ENCODE measurements around the gene CTPS1. TPM values are rescaled to one million over a fixed set of nuclear protein-coding genes. Genes with fewer than 3 reads are reported as not detected.

The CTPS1 gene
- total and polyA plus RNA-seq, 2 experiments from 2014 or later = 19.8 to 30.3 TPM

DNA sequence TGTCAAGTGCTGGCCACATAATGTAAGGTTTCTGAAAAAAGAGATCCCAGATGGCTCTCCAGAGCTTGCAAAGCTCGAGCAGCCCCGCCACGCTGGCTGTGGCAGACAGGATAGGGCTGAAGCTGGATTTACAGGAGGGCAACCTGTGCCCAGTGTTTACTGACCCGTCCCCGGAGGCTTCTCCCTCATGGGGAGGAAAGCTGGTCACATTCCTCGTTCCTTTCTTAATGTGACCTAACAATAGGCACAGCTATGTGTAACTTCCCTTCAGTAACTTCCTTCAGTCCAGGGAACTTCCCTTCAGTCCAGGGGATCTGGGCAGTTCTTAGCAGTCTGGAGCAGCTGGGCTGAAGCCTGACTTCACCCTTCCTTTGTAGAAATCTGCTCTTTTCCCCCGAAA, 34.3 kb downstream of the CTPS1 start:
- H3K4me3 ChIP-seq = no peak overlapping the region
- DNase-seq = no peak
- TF ChIP-seq EZH2 (IDR thresholded peaks at IDR 0.05; ENCODE audit: insufficient read depth, poor library complexity, severe bottlenecking) (no peak), EZH2phosphoT487 (IDR thresholded peaks at IDR 0.05; ENCODE audit: insufficient read depth, low read depth) (no peak)
- no peaks in the 10 kb centered on the region for H3K79me2 ChIP-seq (ENCODE audit: insufficient read depth)
- no peaks in the 10 kb centered on the region for H3K27me3 ChIP-seq (replicated peaks; ENCODE audit: insufficient read depth)
- H3K27ac ChIP-seq = no peak overlapping the region
- peaks cover 31% of the 10 kb centered on the region for H3K36me3 ChIP-seq (ENCODE audit: low read depth)
- H3F3A ChIP-seq (ENCODE audit: insufficient read depth) = no peaks in the 10 kb centered on the region
- no peak overlapping the region for H2AFZ ChIP-seq
- H3K4me1 ChIP-seq (ENCODE audit: insufficient read depth) = no peaks in the 10 kb centered on the region
- H4K20me1 ChIP-seq (ENCODE audit: insufficient read depth) = no peaks in the 10 kb centered on the region
- no peaks in the 10 kb centered on the region for H3K9me2 ChIP-seq (ENCODE audit: insufficient read depth)
- 82 to 84% methylated on average over 7 of the region's 7 CpGs for WGBS, 2 experiments (ENCODE audit: low coverage in 1 of 2, low lambda C conversion rate in 2 of 2, missing lambda C conversion rate in 2 of 2)
- no peak overlapping the region for H3K9ac ChIP-seq
- no peaks in the 10 kb centered on the region for H3K9me3 ChIP-seq (ENCODE audit: low read depth)
- in situ Hi-C loops (cut with MboI) = no loop called here
- H3K4me2 ChIP-seq (ENCODE audit: unreplicated experiment) = no peak overlapping the region

DNA sequence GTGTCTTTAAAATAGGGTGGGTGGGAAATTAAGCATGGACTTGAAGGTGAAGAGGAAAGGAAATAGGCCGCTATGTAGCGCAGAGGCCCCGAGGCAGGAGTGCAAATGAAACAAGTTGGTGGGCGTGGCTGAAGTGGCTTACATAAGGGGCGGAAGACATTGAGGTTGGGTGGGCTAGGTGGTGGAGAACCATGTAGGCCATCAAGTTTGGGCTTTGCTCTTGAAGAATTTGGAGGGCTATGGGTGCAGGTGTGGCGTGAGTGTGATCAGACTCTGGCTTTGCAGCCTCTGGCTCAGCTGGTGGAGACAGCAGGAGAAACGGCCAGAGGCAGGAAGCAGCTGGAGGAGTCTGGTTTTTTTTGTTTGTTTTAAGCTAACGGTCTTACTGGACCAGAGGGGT, 35.4 kb downstream of the CTPS1 start:
- Histone ChIP-seq H3K27ac (no peak overlapping the region), H3K9me2 (ENCODE audit: insufficient read depth) (no peaks in the 10 kb centered on the region), H3K9me3 (ENCODE audit: low read depth) (no peaks in the 10 kb centered on the region), H3F3A (ENCODE audit: insufficient read depth) (no peaks in the 10 kb centered on the region), H3K27me3 (replicated peaks; ENCODE audit: insufficient read depth) (no peaks in the 10 kb centered on the region), H3K79me2 (ENCODE audit: insufficient read depth) (no peaks in the 10 kb centered on the region), H2AFZ (no peak overlapping the region), H3K4me3 (no peak overlapping the region), H3K4me1 (ENCODE audit: insufficient read depth) (no peaks in the 10 kb centered on the region), H4K20me1 (ENCODE audit: insufficient read depth) (no peaks in the 10 kb centered on the region), H3K36me3 (ENCODE audit: low read depth) (peaks cover 23% of the 10 kb centered on the region), H3K9ac (no peak overlapping the region), H3K4me2 (ENCODE audit: unreplicated experiment) (no peak overlapping the region)
- no peak for TF ChIP-seq EZH2 (IDR thresholded peaks at IDR 0.05; ENCODE audit: insufficient read depth, poor library complexity, severe bottlenecking)
- no peak for TF ChIP-seq EZH2phosphoT487 (IDR thresholded peaks at IDR 0.05; ENCODE audit: insufficient read depth, low read depth)
- in situ Hi-C loops (cut with MboI) = no loop called here
- WGBS, 2 experiments (ENCODE audit: low coverage in 1 of 2, low lambda C conversion rate in 2 of 2, missing lambda C conversion rate in 2 of 2) = 74 to 75% methylated on average over 8 of the region's 8 CpGs
- no peak for DNase-seq

DNA sequence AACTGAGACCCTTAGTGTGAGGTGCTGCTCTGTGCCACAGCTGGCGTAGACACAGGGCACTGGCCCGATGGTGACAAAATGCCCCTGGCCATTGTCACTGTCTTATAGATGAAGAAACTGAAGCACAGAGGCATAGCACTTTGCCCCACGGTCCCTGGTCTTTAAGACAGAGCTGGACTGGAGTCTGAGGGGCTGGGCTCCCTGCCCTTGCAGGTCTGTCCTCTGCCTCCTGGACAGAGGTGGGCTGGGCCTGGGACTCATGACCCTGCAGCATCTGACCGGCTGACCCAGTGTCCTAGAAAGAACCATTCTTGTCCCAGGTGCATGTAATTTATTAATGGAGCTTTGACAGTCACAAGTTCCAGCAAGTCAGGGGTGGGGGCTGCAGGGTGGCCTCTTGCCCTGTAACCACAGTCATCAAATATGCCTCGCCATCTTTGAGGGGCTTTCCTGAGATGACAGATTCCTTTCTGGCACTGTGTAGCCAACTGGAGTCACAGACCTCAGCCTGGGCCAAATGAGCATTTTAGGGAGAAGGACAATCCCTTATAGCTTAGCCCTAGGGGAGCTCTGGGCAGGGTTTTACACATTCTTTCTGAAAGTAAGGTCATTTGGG, 35.9 kb downstream of the CTPS1 start:
- Histone ChIP-seq H3K4me2 (ENCODE audit: unreplicated experiment) (no peak overlapping the region), H3K27ac (no peak overlapping the region), H3K27me3 (replicated peaks; ENCODE audit: insufficient read depth) (no peaks in the 10 kb centered on the region), H3K4me1 (ENCODE audit: insufficient read depth) (no peaks in the 10 kb centered on the region), H4K20me1 (ENCODE audit: insufficient read depth) (no peaks in the 10 kb centered on the region), H3F3A (ENCODE audit: insufficient read depth) (no peaks in the 10 kb centered on the region), H3K4me3 (no peak overlapping the region), H2AFZ (no peak overlapping the region), H3K79me2 (ENCODE audit: insufficient read depth) (no peaks in the 10 kb centered on the region), H3K9me3 (ENCODE audit: low read depth) (no peaks in the 10 kb centered on the region), H3K9me2 (ENCODE audit: insufficient read depth) (no peaks in the 10 kb centered on the region), H3K9ac (no peak overlapping the region), H3K36me3 (ENCODE audit: low read depth) (peaks cover 18% of the 10 kb centered on the region)
- WGBS, 2 experiments (ENCODE audit: low coverage in 1 of 2, low lambda C conversion rate in 2 of 2, missing lambda C conversion rate in 2 of 2) = 85 to 87% methylated on average over 5 of the region's 5 CpGs
- TF ChIP-seq EZH2 (IDR thresholded peaks at IDR 0.05; ENCODE audit: insufficient read depth, poor library complexity, severe bottlenecking) (no peak), EZH2phosphoT487 (IDR thresholded peaks at IDR 0.05; ENCODE audit: insufficient read depth, low read depth) (no peak)
- no peak for DNase-seq
- in situ Hi-C loops (cut with MboI) = no loop called here

DNA sequence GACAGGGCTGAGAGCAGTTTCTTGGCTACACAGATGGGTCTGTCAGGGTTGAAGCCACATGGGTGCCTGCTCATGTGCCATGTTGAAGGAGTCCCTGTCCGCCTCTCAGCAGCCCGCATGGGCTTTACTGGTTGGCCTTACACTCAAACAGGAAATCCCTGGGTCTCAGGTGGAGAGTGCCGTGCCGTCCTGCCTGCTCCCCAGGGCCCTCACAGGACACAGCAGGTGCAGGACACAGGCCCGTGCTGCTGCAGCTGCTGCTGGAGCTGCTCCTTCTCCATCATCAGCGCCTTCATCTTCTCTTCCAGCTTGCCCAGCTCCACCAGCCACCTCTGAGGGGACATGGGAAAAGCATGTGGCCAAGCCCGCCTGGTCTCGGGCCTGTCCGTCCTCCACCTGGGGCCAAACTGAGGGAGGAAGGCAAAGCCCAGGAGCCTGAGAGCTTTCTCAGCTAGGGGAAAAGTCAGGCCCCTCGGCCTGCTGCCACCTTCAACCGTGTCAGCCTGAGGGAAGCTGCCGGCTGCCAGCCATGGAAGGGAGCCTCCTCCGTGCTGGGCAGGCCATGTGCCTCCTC, 36.5 kb downstream of the CTPS1 start:
- no peaks in the 10 kb centered on the region for H3F3A ChIP-seq (ENCODE audit: insufficient read depth)
- in situ Hi-C loops (cut with MboI) = no loop called here
- no peak overlapping the region for H3K27ac ChIP-seq
- no peaks in the 10 kb centered on the region for H4K20me1 ChIP-seq (ENCODE audit: insufficient read depth)
- TF ChIP-seq EZH2 (IDR thresholded peaks at IDR 0.05; ENCODE audit: insufficient read depth, poor library complexity, severe bottlenecking) (no peak), EZH2phosphoT487 (IDR thresholded peaks at IDR 0.05; ENCODE audit: insufficient read depth, low read depth) (no peak)
- no peak for DNase-seq
- 79 to 80% methylated on average over 13 of the region's 13 CpGs for WGBS, 2 experiments (ENCODE audit: low coverage in 1 of 2, low lambda C conversion rate in 2 of 2, missing lambda C conversion rate in 2 of 2)
- H3K79me2 ChIP-seq (ENCODE audit: insufficient read depth) = no peaks in the 10 kb centered on the region
- no peak overlapping the region for H3K4me2 ChIP-seq (ENCODE audit: unreplicated experiment)
- no peak overlapping the region for H2AFZ ChIP-seq
- no peaks in the 10 kb centered on the region for H3K9me2 ChIP-seq (ENCODE audit: insufficient read depth)
- H3K4me1 ChIP-seq (ENCODE audit: insufficient read depth) = no peaks in the 10 kb centered on the region
- H3K36me3 ChIP-seq (ENCODE audit: low read depth) = peaks cover 17% of the 10 kb centered on the region
- H3K9ac ChIP-seq = no peak overlapping the region
- no peaks in the 10 kb centered on the region for H3K9me3 ChIP-seq (ENCODE audit: low read depth)
- no peak overlapping the region for H3K4me3 ChIP-seq
- no peaks in the 10 kb centered on the region for H3K27me3 ChIP-seq (replicated peaks; ENCODE audit: insufficient read depth)

All from GM23248 (cell line).